Measurements from ENCODE around the gene FOXA1. TPM values are rescaled to one million over a fixed set of nuclear protein-coding genes. Genes with fewer than 3 reads are reported as not detected.

The FOXA1 gene
- total and polyA plus RNA-seq, 2 of the 4 experiments (the other 2 are of a cell fraction): 0.18 to 0.31 TPM

DNA sequence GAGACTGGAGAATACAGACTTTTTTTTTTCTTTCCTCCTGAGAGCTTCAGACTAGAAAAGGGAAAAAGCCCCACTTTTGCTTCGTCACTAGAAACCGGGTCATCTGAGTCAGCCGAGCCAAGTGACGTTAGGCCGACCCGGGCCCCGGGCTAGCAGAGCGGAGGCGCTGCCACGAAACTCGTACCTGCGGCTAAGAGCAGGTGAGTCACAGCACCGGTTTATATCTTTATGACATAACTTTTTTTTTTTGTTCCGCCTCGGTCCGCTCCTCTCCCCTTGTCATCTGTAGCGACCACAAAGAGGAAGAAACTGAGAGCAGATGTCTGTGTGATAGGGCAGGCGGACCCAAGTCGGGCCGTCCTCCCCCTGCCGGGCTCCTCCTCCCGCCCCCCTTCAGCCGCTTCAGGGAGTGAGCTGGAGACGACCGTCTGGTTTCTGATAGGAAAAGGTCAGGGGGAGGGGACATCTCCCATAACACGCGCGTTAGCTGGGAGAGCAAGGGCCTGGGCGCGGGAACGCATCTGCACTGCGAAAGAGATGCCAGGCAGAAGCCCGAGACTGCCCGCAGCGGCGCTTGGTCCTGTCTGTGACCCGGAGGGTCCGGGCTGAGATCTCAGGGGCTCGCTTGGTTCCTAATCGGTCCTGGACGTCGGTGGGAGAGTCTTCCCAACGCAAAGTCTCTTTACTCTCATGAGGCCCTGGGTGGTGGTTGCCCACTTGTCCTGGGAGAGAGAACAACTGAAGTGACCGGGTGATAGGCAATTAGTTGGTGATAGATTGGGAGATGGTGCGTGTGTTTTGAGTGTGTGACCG lies 966 bp upstream of the FOXA1 start:
- Histone ChIP-seq H3K4me1 (ENCODE audit: control insufficient read depth, insufficient read depth, low read length) (peaks cover 5% of the 10 kb centered on the region; the same call in 1 of the 2 replicates), H2AFZ (replicated peaks; ENCODE audit: low read length, poor library complexity) (peak overlapping the region; percentile 27), H2BK15ac (ENCODE audit: low read depth, low read length) (no peak overlapping the region), H3K4me3 (ENCODE audit: insufficient read depth, low read depth, low read length) (peak overlapping the region; percentile 18), H3K27ac (ENCODE audit: insufficient read depth, low read length) (no peak overlapping the region), H3K56ac (ENCODE audit: extremely low read depth, insufficient read depth, low read length) (no peak overlapping the region), H2AK9ac (replicated peaks; ENCODE audit: low read depth, low read length, poor library complexity) (peak overlapping the region; percentile 34), H4K20me1 (ENCODE audit: insufficient read depth, low read length) (no peaks in the 10 kb centered on the region), H3K9me1 (ENCODE audit: insufficient read depth, low read length) (0 out of 2 replicates have a peak, but pooled peaks cover 3% of the 10 kb centered on the region), H4K8ac (ENCODE audit: low read depth in 2 of 2, low read length in 2 of 2) (no peak overlapping the region), H3K9ac (ENCODE audit: low read depth, low read length) (no peak overlapping the region), H2BK20ac (ENCODE audit: low read depth, low read length) (no peak overlapping the region), H4K5ac (ENCODE audit: low read depth, low read length) (no peak overlapping the region), H3K9me3 (ENCODE audit: control insufficient read depth, insufficient read depth, low read length) (peaks cover 23% of the 10 kb centered on the region), H3K27me3 (ENCODE audit: control insufficient read depth, insufficient read depth, low read length) (peaks cover 81% of the 10 kb centered on the region), H3K18ac (ENCODE audit: low read depth, low read length) (no peak overlapping the region), H2BK120ac (ENCODE audit: low read depth, low read length) (no peak overlapping the region), H3K36me3 (ENCODE audit: control insufficient read depth, insufficient read depth, low read length) (no peaks in the 10 kb centered on the region), H2AK5ac (ENCODE audit: low read depth, low read length) (no peak overlapping the region), H4K91ac (ENCODE audit: insufficient read depth, low read depth, low read length) (no peak overlapping the region), H3K14ac (replicated peaks; ENCODE audit: low read depth, low read length) (no peak overlapping the region), H3K4ac (ENCODE audit: low read depth, low read length) (no peak overlapping the region), H2BK5ac (ENCODE audit: low read depth, low read length, poor library complexity, severe bottlenecking) (no peak overlapping the region), H3K23ac (ENCODE audit: low read depth, low read length) (no peak overlapping the region; the same call in 1 of the 2 replicates), H3K79me1 (ENCODE audit: low read depth in 1 of 2, low read length in 2 of 2) (no peaks in the 10 kb centered on the region), H3K4me2 (ENCODE audit: low read depth, low read length) (peak overlapping the region; percentile 70)
- ChIA-PET CTCF (interaction anchor here (1.2 kb wide), 1 partner anchor 359 kb away, joined by 6 read pairs; no protein-coding TSS in a partner anchor), POLR2A (ENCODE audit: unreplicated experiment) (no interaction called here)
- intact Hi-C loops (cut with micrococcal nuclease) (loop anchor here (5.0 kb wide), 1 partner anchor 111 kb away; no protein-coding TSS in a partner anchor), dilution Hi-C loops (cut with HindIII; ENCODE audit: low sequenced_read_pairs, unreplicated experiment) (no loop called here), in situ Hi-C loops (cut with MboI; ENCODE audit: low sequenced_read_pairs) (no loop called here)
- 0 out of 2 replicates have a peak, but pooled peaks have one; percentile 21 for TF ChIP-seq NFE2L2 (IDR thresholded peaks at IDR 0.05; ENCODE audit: low read depth, low read length)
- no peak for TF ChIP-seq BHLHE40 (IDR thresholded peaks at IDR 0.05; ENCODE audit: low read depth, low read length)
- peak; percentile 56; the same call in 1 of the 2 replicates for TF ChIP-seq RFX5 (IDR thresholded peaks at IDR 0.05; ENCODE audit: low read depth, low read length)
- 0 out of 2 replicates have a peak, but pooled peaks have one; percentile 8 for TF ChIP-seq FOS (IDR thresholded peaks at IDR 0.05; ENCODE audit: low read depth, low read length)
- DNase-seq (peak; percentile 34), ATAC-seq (ENCODE audit: low read depth) (no peak)
- BruUV-seq (replicated peaks): no TSS peak
- 7% methylated on average over 9 of the region's 46 CpGs; no CpG with 5 or more reads in 1 of the 2 experiments for WGBS, 2 experiments (ENCODE audit: extremely low coverage in 2 of 2, insufficient read length in 1 of 2)
